ENCODE measurements around the gene SEC14L1.
A peak's percentile ranks its signal among the peaks of the same experiment; 100 is the strongest.
"Not testable (repeated sequence)": the region's sequence is repeated elsewhere in the genome, so short reads cannot be mapped to it uniquely, and the experiment has no call there.

SEC14L1 gene

GRCh38 chr17:77116371-77116860, 24.4 kb upstream of the SEC14L1 start:
- DNase-seq (ENCODE audit: low read depth), result no peak

- DNase-seq (ENCODE audit: low read depth), result no peak
Measured at GRCh38 chr17:77117415-77117814, 23.4 kb upstream of the SEC14L1 start.

- no peak for DNase-seq (ENCODE audit: low read depth)
Measured at GRCh38 chr17:77118251-77118928, 22.4 kb upstream of the SEC14L1 start.

GRCh38 chr17:77119668-77120301, 21.0 kb upstream of the SEC14L1 start:
- DNase-seq (ENCODE audit: low read depth), result no peak

DNA sequence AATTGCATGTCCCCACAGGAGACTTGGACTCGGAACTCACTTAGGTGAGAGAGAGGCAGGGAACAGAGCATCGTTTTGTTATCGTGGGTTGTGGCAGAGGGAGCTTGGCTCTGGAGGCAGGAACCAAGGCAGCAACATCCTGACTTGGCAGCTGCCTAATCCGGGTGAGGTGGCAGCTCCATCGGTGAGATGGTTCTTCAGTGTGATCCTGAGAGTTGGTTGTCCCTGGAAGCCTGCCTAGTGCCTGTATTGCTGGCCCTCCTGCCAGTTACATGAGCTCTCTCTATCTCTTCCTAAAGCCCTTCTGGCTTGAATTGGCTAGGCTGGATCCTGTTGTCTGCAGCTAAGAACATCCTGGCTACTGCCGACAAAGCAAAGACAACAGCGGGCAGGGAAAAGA, 19.9 kb upstream of the SEC14L1 start:
- DNase-seq (ENCODE audit: low read depth), result no peak

- no peak for DNase-seq (ENCODE audit: low read depth)
Measured at GRCh38 chr17:77124192-77124889, 16.4 kb upstream of the SEC14L1 start.

- no peak for DNase-seq (ENCODE audit: low read depth)
Measured at GRCh38 chr17:77125432-77125901, 15.3 kb upstream of the SEC14L1 start.

DNA sequence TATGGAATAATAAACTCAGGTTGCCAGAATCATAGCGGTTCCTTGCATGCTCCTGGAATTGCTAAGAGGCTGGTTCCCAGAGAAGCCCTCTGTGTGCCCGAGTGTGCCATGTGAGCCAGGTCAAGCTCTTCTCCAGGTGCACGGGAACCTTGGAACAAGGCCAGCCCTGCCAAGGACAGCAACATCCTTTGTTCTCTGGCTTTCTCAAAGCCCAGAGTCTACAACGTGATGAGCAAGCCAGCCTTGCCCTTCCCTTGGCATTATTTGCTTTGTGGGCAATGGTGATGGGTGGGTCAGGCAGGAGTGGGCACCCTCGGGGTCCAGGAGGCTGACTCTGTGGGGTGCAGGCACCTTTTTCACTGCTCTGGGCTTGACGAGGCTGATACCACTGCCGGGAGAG, 14.2 kb upstream of the SEC14L1 start:
- no peak for DNase-seq (ENCODE audit: low read depth)

- DNase-seq (ENCODE audit: low read depth), result peak; percentile 65
Measured at GRCh38 chr17:77127735-77128361, 12.9 kb upstream of the SEC14L1 start.

GRCh38 chr17:77128896-77129567, 11.7 kb upstream of the SEC14L1 start:
- no peak for DNase-seq (ENCODE audit: low read depth)

DNA sequence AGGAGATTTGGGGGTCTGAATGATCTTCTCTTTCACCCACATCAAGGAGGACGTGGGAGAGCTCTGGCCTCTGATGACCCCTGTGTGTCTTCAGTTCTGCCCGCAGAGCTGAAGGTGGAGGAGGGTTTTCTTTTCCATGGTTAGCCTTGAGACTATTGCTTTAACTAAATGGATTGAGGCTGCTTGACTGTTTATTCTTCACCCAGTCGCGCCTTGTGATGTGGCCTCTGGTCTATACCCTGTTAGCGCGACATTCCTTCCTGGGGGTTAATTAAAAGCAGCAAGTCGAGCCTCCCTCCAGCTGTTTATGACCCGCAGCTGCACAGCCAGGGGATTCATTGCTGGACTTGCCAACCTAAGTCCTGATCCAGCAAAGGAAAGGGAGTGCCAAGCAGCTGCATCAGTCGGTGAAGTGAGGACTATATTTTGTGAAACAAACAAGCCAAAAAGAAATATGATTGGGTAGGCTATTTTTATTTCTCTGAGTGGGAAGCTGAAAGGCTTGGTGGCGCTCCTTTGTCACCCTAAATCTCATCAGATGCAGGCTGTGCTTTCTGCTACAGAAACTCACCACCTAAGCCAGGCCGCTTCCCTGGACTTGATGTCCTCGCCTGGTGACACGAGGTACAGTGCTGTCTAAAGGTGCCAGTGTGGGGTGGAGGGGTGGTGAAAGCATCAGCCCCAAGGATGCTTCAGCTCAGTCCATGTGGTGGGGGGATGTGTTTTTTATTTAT, 11.0 kb upstream of the SEC14L1 start:
- no peak for DNase-seq (ENCODE audit: low read depth)

- no peak for DNase-seq (ENCODE audit: low read depth)
Measured at GRCh38 chr17:77130525-77130924, 10.2 kb upstream of the SEC14L1 start.

DNA sequence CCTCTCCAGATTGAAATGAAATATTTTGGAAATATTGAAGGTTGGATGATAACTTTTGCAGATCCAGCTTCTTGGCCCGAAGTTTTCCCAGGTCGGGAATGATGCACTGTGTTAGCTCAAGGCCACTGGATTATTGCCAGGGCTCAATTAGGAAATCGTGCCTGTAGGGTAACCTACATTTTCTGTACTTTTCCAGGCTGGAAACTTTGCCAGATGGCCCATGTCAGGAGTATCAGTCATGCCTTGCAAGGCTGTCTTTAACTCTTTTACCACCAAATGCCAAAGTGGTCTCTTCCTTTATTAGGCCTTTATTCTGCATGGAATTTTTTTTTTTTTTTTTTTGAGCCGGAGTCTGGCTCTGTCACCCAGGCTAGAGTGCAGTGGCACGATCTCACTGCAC, 8.9 kb upstream of the SEC14L1 start:
- DNase-seq (ENCODE audit: low read depth), result no peak

GRCh38 chr17:77132411-77133086, 8.2 kb upstream of the SEC14L1 start:
- no peak for DNase-seq (ENCODE audit: low read depth)

DNA sequence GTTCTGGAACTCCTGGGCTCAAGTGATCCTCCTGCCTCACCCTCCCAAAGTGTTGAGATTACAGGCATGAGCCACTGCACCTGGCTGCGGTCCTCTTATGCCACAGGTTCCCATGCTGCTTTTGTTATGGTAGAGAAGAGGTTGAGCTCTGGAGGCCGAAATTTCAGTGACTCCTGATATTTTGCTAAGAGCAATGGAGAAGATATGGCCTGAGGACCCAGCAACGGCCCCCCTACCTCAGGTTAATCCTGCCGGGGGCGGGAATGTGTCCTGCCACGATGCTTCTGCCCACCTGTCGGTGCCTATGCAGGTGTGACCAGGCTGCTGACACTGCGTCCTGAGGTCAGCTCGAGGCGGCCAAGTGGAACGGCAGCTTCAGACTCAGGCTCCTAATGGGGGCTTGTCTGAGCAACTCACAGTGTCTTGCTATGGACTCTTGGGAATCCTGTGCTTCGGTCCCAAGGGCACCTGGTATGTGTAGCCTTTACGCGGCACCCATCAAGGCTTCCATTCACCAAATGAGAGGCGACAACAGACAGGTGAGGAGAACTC, 7.6 kb upstream of the SEC14L1 start:
- no peak for DNase-seq (ENCODE audit: low read depth)

- DNase-seq (ENCODE audit: low read depth), result no peak
Measured at GRCh38 chr17:77136420-77136767, 4.4 kb upstream of the SEC14L1 start.

- no peak for DNase-seq (ENCODE audit: low read depth)
Measured at GRCh38 chr17:77137111-77137510, 3.7 kb upstream of the SEC14L1 start.

GRCh38 chr17:77137886-77138285, 2.9 kb upstream of the SEC14L1 start:
- not testable (repeated sequence) for DNase-seq (ENCODE audit: low read depth)

DNA sequence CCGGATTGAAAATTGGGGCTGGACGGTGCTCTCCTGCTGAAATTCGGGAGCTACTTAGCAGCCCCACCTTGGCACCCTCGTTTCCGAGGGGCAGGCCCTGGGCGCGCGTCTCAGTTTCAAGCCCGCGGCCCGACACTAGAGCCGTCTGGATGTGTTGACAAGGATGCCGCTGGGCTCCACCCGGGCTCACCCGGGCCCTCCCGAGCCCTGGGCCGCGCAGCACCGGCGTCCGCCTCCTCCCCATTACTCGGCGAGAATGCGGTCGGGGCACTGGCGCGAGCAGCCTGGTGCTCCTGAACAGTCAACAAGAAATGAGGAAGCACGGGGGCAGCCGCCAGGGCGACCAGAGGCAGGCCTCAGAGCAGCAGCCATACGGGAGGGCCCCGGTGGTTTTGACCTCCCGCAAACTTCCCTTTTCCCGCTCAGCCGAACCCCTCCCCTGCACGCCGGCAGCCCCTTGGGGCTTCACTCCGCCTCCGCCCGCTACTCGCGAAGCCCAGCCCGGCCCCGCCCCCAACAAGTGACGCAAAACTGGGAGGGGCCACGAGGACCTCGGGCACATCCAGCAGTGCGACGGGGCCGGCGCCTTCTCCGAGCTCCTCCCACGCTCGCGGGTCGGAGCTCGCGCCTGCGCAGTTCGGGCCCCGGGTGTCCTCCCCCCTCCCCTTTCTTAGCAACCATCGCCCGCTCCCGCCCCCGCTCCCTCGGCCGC, 447 bp upstream of the SEC14L1 start:
- peak; percentile 99 for DNase-seq (ENCODE audit: low read depth)
